Uterus (tissue), 4 donors: ENCODE measurements around the gene SERP2. TPM values are rescaled to one million over a fixed set of nuclear protein-coding genes. Genes with fewer than 3 reads are reported as not detected.

Source experiments
- DNase-seq, 2 donors: peaks; one replicate each; pipeline ENCODE4 v3.0.0-alpha.2; 2019 to 2020
- H3K27ac ChIP-seq, 2 donors: fragments of 200-600 bp; sonication (generic); 1 replicate in 1 of 2; 2 replicates in 1 of 2; pipeline ENCODE4 v1.5.1; 2016 to 2018
- H3K27me3 ChIP-seq, 2 donors: fragments of 200-600 bp; sonication (generic); one replicate each; pipeline ENCODE4 v1.5.1; 2018 to 2019; ENCODE audit warnings: control low read depth in 1 of 2
- H3K36me3 ChIP-seq, 2 donors: fragments of 200-600 bp; sonication (generic); one replicate each; pipeline ENCODE4 v1.5.1; 2019; ENCODE audit warnings: control low read depth in 1 of 2
- H3K4me1 ChIP-seq, 2 donors: fragments of 200-600 bp; sonication (generic); one replicate each; pipeline ENCODE4 v1.5.1; 2018 to 2019; ENCODE audit warnings: control low read depth in 1 of 2
- H3K4me3 ChIP-seq, 2 donors: fragments of 200-600 bp; sonication (generic); 1 replicate in 1 of 2; 2 replicates in 1 of 2; pipeline ENCODE4 v1.5.1; 2018 to 2019; ENCODE audit warnings: mild to moderate bottlenecking in 1 of 2
- H3K9me3 ChIP-seq, 2 donors: fragments of 200-600 bp; sonication (generic); one replicate each; pipeline ENCODE4 v1.5.1; 2019; ENCODE audit warnings: control low read depth in 1 of 2
- POLR2A ChIP-seq, 2 donors: fragments of 450-650 bp; IDR thresholded peaks; one replicate each; pipeline ENCODE4 v1.6.1; 2016; ENCODE audit warnings: antibody characterized with exemption in 2 of 2, mild to moderate bottlenecking in 1 of 2, moderate library complexity in 1 of 2
- intact Hi-C: fragments of 100-400 bp; cut with DNase I; formaldehyde crosslinking; loops from one replicate; pipeline ENCODE4 v1.15.1; 2023; ENCODE audit warnings: low total_unique reads
- total RNA-seq, 4 donors: library from RNA; depleted of rRNA in 3 of 4; stranded (reverse); fragments of >200 nt in 3 of 4; gene quantifications; one replicate each; pipeline versions ENCODE4 v1.1.0 to v1.2.4, GENCODE V29; 2014 to 2023
- TF ChIP-seq, protein P1 (sequence below), 4 experiments: fragments of 200-600 bp in 2 of 4; fragments of 450-650 bp in 2 of 4; sonication (generic) in 2 of 4; IDR thresholded peaks; one replicate each; pipeline ENCODE4 v1.5.1; 2016 to 2019; ENCODE audit warnings: antibody characterized with exemption in 4 of 4, mild to moderate bottlenecking in 2 of 4, moderate library complexity in 1 of 4
- donor health status: DM: yes; HTN: yes; CAD: no.

Gene SERP2
- total RNA-seq, 4 donors from 2014 or later: 0.77 to 12.6 (median 5.9) TPM

DNA sequence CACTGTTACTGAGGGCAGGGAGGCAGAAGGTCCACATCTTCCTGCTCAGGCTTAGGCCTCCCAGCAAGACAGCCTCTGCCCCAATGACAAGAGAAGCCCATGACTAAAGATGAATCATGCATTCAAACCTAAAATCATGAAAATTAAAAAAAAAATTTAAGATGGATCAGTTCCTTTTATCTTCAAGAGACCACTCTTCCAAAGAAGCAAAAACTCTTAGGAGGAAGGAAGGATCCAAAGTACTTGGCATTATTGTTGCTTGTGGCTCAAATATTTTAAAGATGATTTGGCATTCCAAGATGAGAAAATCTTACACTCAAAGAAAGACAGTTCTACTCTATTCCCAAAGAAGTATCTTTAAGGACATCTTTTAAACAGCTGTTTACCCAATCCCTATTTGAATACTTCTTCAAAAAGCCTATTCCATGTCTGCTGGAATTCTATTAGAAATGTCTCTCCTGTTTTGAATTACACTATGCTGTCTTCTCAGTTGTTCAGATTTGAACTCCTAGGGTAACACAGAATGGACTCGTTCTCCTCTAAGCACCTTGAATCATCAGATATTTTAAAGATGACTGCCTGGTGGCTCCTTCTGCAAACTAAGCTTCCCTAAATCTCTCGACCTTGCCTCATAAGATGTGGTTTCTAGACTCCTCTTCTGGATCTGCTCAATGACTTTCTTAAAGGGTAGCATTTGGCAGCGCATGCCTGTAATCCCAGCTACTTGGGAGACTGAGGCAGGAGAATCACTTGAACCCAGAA, 7.0 kb downstream of the SERP2 start:
- TF ChIP-seq, protein P1, sequence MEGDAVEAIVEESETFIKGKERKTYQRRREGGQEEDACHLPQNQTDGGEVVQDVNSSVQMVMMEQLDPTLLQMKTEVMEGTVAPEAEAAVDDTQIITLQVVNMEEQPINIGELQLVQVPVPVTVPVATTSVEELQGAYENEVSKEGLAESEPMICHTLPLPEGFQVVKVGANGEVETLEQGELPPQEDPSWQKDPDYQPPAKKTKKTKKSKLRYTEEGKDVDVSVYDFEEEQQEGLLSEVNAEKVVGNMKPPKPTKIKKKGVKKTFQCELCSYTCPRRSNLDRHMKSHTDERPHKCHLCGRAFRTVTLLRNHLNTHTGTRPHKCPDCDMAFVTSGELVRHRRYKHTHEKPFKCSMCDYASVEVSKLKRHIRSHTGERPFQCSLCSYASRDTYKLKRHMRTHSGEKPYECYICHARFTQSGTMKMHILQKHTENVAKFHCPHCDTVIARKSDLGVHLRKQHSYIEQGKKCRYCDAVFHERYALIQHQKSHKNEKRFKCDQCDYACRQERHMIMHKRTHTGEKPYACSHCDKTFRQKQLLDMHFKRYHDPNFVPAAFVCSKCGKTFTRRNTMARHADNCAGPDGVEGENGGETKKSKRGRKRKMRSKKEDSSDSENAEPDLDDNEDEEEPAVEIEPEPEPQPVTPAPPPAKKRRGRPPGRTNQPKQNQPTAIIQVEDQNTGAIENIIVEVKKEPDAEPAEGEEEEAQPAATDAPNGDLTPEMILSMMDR (IDR thresholded peaks at IDR 0.05): no peak
- TF ChIP-seq POLR2A (IDR thresholded peaks at IDR 0.05): no peak
- Histone ChIP-seq H3K4me1 (no peaks in the 10 kb centered on the region), H3K9me3 (no peaks in the 10 kb centered on the region), H3K27ac (no peak overlapping the region), H3K36me3 (no peaks in the 10 kb centered on the region), H3K4me3 (no peak overlapping the region), H3K27me3 (no peaks in the 10 kb centered on the region)
- intact Hi-C loops: no loop called here
- DNase-seq: no peak

DNA sequence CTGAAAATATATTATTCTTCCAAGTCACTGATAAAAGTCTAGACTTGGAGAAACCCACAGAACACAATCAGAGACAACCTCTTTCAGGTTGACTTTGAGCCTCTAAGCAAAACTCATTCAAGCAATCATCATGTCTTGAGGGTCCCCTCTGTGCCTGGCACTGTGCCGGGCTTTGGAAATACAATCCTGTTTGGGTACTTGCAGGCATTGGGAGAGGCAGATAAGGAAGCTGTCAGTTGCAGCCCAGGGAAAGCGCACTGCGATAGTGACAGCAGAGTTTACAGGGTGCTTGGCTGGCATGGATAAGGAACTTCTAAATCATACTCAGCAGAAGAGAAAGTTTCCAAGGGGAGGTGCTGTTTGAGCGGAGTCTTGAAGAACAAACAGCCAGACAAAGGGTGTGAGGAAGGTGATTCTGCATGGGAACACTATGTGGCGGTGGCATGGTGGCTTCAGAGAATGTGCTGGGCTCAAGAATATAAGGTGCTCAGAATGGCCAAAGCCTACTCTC, 9.1 kb downstream of the SERP2 start:
- no peaks in the 10 kb centered on the region for H3K9me3 ChIP-seq

DNA sequence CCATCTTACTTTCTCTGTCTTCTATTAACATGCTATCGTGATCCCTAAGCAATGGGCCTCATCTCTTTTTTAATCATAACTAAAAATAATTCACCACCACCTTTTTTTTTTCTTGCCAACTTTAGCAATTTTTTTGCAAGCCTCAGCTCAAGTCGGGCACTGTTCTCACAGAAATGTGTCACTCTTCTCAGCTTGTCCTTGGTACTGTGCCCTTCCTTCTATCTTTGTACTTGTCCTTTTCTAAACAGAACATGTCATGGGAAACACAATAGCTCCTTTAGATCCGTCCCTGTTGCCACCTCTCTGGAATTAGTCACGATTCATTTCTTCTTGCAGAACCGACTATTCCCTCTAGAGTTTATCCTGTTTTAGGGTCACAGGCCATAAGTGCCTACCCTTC, 10.3 kb downstream of the SERP2 start:
- H3K36me3 ChIP-seq: no peaks in the 10 kb centered on the region
- no peaks in the 10 kb centered on the region for H3K27me3 ChIP-seq
- intact Hi-C loops: no loop called here
- H3K9me3 ChIP-seq: no peaks in the 10 kb centered on the region
- TF ChIP-seq, protein P1 (IDR thresholded peaks at IDR 0.05): no peak
- no peak for TF ChIP-seq POLR2A (IDR thresholded peaks at IDR 0.05)
- no peaks in the 10 kb centered on the region for H3K4me1 ChIP-seq
- DNase-seq: no peak
- no peak overlapping the region for H3K27ac ChIP-seq
- no peak overlapping the region for H3K4me3 ChIP-seq

More for the DNA sequence above, 9.1 kb downstream of the SERP2 start:
- Histone ChIP-seq H3K27me3 (no peaks in the 10 kb centered on the region), H3K36me3 (no peaks in the 10 kb centered on the region), H3K4me3 (no peak overlapping the region), H3K27ac (no peak overlapping the region), H3K4me1 (no peaks in the 10 kb centered on the region)
- intact Hi-C loops: no loop called here
- TF ChIP-seq POLR2A (IDR thresholded peaks at IDR 0.05): no peak
- TF ChIP-seq, protein P1 (IDR thresholded peaks at IDR 0.05): no peak
- no peak for DNase-seq

DNA sequence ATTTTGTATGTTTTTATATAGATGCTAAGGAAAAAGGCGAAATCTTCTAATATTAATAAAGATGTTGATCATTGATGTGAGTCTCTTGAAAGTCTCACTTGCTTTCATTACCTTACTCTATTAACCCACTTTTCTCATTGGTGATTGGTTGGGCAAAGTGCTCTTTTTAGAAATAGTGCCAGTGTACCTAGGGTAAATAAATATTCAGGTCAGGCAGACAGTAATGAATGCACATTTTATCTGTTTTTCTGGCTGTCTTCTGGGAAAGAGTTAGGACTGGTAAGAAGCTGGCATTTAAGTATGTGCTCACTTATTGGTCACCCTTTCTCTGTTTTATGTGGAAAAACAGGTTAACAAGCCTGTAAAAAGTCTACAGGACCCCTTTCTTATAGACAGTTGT, 11.2 kb downstream of the SERP2 start:
- Histone ChIP-seq H3K27me3 (no peaks in the 10 kb centered on the region), H3K27ac (no peak overlapping the region), H3K36me3 (no peaks in the 10 kb centered on the region), H3K4me3 (no peak overlapping the region), H3K9me3 (no peaks in the 10 kb centered on the region), H3K4me1 (no peaks in the 10 kb centered on the region)
- DNase-seq: no peak
- no peak for TF ChIP-seq POLR2A (IDR thresholded peaks at IDR 0.05)
- TF ChIP-seq, protein P1 (IDR thresholded peaks at IDR 0.05): no peak
- intact Hi-C loops: no loop called here

DNA sequence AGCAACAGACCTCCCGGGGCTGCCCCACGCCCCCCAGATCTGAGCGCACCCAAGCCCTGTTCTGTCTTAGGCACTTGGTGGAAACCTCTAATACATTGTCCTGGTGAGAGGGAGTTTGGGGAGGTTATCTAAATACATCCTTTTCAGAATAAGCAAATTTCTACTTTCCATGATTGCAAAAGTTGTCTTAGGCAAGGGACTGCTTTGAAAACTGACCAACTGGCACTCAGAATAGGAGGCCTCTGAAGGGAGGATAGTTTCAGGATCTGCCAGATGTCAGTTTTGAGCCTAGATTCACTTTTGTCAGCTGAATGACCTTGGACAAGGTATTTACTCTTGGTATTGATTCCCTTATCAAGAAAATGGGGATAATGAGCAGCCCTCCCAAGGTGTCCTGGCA, 11.8 kb downstream of the SERP2 start:
- no peak overlapping the region for H3K4me3 ChIP-seq
- no peak for DNase-seq
- no peaks in the 10 kb centered on the region for H3K27me3 ChIP-seq
- H3K27ac ChIP-seq: no peak overlapping the region
- H3K36me3 ChIP-seq: no peaks in the 10 kb centered on the region
- H3K4me1 ChIP-seq: no peaks in the 10 kb centered on the region
- intact Hi-C loops: no loop called here
- H3K9me3 ChIP-seq: no peaks in the 10 kb centered on the region
- no peak for TF ChIP-seq POLR2A (IDR thresholded peaks at IDR 0.05)
- TF ChIP-seq, protein P1 (IDR thresholded peaks at IDR 0.05): no peak
